IPS-NIHi7 (cell line): ENCODE measurements around the gene CDKN2B-AS1.
A peak's percentile ranks its signal among the peaks of the same experiment; 100 is the strongest.

Source experiments
- DNase-seq: peaks from one replicate; pipeline ENCODE4 v3.0.0; 2012; ENCODE audit warnings: mixed read lengths; ENCODE audit errors: extremely low spot score

The CDKN2B-AS1 gene

GRCh38 chr9:21982861-21983560, 11.6 kb upstream of the CDKN2B-AS1 start:
- DNase-seq, result no peak

GRCh38 chr9:21983561-21983935, 11.0 kb upstream of the CDKN2B-AS1 start:
- DNase-seq, result no peak

GRCh38 chr9:21984101-21984500, 10.5 kb upstream of the CDKN2B-AS1 start:
- DNase-seq, result no peak

- no peak for DNase-seq
Observed at GRCh38 chr9:21985964-21986667, 8.5 kb upstream of the CDKN2B-AS1 start.

GRCh38 chr9:21988056-21988990, 6.3 kb upstream of the CDKN2B-AS1 start:
- DNase-seq, result no peak

GRCh38 chr9:21989440-21990189, 5.0 kb upstream of the CDKN2B-AS1 start:
- peak; percentile 32 for DNase-seq

- DNase-seq, result no peak
Observed at GRCh38 chr9:21991072-21991959, 3.3 kb upstream of the CDKN2B-AS1 start.

GRCh38 chr9:21993007-21993406, 1.6 kb upstream of the CDKN2B-AS1 start:
- DNase-seq, result no peak

- DNase-seq, result peak; percentile 14
Observed at GRCh38 chr9:21993893-21994555, 567 bp upstream of the CDKN2B-AS1 start, which contains the start of gene CDKN2A. Gene CDKN2A, minus strand, starts transcription at chr9:21994392.

- peak; percentile 40 for DNase-seq
Observed at GRCh38 chr9:21995006-21995665, 545 bp downstream of the CDKN2B-AS1 start.

- DNase-seq, result peak; percentile 15
Observed at GRCh38 chr9:21995666-21996398, 1.2 kb downstream of the CDKN2B-AS1 start.

- peak; percentile 37 for DNase-seq
Observed at GRCh38 chr9:21996438-21996837, 1.8 kb downstream of the CDKN2B-AS1 start.

- no peak for DNase-seq
Observed at GRCh38 chr9:21996858-21997257, 2.3 kb downstream of the CDKN2B-AS1 start.

GRCh38 chr9:21997480-21997879, 2.9 kb downstream of the CDKN2B-AS1 start:
- DNase-seq, result no peak

- DNase-seq, result no peak
Observed at GRCh38 chr9:21998026-21998425, 3.4 kb downstream of the CDKN2B-AS1 start.

GRCh38 chr9:22002038-22002437, 7.4 kb downstream of the CDKN2B-AS1 start:
- no peak for DNase-seq

- peak; percentile 20 for DNase-seq
Observed at GRCh38 chr9:22005021-22005701, 10.6 kb downstream of the CDKN2B-AS1 start.
